ENCODE results near the gene SOX11. TPM values are rescaled to one million over a fixed set of nuclear protein-coding genes. Genes with fewer than 3 reads are reported as not detected.

The SOX11 gene
- total RNA-seq, 1 donor from 2014 or later, result not detected

DNA sequence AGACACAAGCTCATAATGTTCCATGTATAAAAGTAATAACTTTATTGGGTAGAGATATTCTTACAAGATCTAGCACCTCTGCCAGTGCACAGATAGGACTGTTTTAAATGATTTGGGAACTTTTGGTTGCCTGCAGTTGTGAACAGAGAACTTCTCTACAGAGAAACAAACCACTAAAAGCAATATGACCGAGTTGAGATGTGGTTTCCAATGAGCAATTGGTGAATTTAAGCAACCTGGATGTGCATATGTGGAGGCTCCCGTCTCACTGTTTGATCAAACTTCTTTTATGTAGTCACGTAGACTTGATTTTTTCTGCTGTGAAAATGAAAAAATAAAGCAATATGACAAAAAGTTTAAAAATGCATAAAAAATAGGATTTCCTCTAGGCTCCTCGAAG lies 7.8 kb downstream of the SOX11 start:
- Mint-ChIP-seq H3K36me3 (ENCODE audit: low read depth) (no peaks in the 10 kb centered on the region), H3K9me3 (no peaks in the 10 kb centered on the region), H3K4me1 (peaks cover 3% of the 10 kb centered on the region), H3K27me3 (peaks cover 38% of the 10 kb centered on the region), H3K4me3 (no peak overlapping the region), H3K27ac (no peak overlapping the region)
- ATAC-seq (ENCODE audit: low read depth), result no peak
- DNase-seq, result no peak
- intact Hi-C loops (cut with micrococcal nuclease), result no loop called here
- POLR2A ChIA-PET, result no interaction called here
- TF ChIP-seq, protein P1, sequence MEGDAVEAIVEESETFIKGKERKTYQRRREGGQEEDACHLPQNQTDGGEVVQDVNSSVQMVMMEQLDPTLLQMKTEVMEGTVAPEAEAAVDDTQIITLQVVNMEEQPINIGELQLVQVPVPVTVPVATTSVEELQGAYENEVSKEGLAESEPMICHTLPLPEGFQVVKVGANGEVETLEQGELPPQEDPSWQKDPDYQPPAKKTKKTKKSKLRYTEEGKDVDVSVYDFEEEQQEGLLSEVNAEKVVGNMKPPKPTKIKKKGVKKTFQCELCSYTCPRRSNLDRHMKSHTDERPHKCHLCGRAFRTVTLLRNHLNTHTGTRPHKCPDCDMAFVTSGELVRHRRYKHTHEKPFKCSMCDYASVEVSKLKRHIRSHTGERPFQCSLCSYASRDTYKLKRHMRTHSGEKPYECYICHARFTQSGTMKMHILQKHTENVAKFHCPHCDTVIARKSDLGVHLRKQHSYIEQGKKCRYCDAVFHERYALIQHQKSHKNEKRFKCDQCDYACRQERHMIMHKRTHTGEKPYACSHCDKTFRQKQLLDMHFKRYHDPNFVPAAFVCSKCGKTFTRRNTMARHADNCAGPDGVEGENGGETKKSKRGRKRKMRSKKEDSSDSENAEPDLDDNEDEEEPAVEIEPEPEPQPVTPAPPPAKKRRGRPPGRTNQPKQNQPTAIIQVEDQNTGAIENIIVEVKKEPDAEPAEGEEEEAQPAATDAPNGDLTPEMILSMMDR (IDR thresholded peaks at IDR 0.05), result no peak
- CTCF ChIA-PET, result no interaction called here

DNA sequence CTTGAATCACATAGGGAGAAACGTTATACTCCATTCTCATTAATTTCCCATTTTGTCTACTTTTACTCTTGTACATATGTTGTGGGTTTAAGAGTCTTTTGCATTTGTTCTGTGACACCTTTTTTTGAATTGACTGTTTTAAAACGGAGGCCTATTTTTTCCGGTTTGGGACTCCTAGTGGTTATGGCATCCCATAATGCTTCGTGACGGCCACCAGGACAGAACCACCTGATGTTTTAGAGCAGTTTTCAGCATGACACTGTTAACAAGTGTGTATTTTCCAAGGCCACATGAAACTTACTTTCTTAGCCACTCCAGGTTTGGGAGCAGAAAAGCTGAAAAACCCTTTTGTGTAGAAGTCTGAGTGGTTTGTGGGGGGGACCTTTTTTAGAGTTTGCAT lies 8.4 kb downstream of the SOX11 start:
- no peak overlapping the region for H3K4me3 Mint-ChIP-seq
- ATAC-seq (ENCODE audit: low read depth) (no peak), DNase-seq (no peak)
- H3K36me3 Mint-ChIP-seq (ENCODE audit: low read depth), result no peaks in the 10 kb centered on the region
- peaks cover 3% of the 10 kb centered on the region for H3K4me1 Mint-ChIP-seq
- no peak overlapping the region for H3K27ac Mint-ChIP-seq
- H3K27me3 Mint-ChIP-seq, result peaks cover 33% of the 10 kb centered on the region
- TF ChIP-seq, protein P1 (IDR thresholded peaks at IDR 0.05), result no peak
- H3K9me3 Mint-ChIP-seq, result no peaks in the 10 kb centered on the region
- ChIA-PET CTCF (no interaction called here), POLR2A (no interaction called here)
- intact Hi-C loops (cut with micrococcal nuclease), result no loop called here

DNA sequence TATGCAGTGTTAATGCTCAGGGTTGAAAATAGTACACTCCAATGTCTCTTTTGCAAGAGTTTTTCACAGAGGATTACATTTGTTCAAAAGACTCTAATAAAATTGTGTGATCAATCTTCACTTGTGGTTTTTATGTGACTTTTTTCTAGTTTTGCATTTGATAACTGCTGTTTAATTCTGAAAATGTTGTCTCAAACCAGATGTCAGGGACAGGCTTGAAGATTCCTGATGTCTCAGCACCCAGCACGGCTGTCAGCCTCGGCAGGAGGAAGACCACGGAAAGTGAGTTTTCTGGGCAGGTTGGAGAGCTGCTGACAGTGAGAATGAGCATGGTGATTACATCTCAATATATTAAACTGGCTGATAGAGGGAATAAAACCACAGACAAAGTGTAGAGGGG lies 9.1 kb downstream of the SOX11 start:
- intact Hi-C loops (cut with micrococcal nuclease), result no loop called here
- no peaks in the 10 kb centered on the region for H3K9me3 Mint-ChIP-seq
- CTCF ChIA-PET, result no interaction called here
- TF ChIP-seq, protein P1 (IDR thresholded peaks at IDR 0.05), result no peak
- POLR2A ChIA-PET, result no interaction called here
- no peak overlapping the region for H3K4me3 Mint-ChIP-seq
- no peak overlapping the region for H3K27ac Mint-ChIP-seq
- no peaks in the 10 kb centered on the region for H3K4me1 Mint-ChIP-seq
- DNase-seq (no peak), ATAC-seq (ENCODE audit: low read depth) (no peak)
- H3K36me3 Mint-ChIP-seq (ENCODE audit: low read depth), result no peaks in the 10 kb centered on the region
- peaks cover 30% of the 10 kb centered on the region for H3K27me3 Mint-ChIP-seq

DNA sequence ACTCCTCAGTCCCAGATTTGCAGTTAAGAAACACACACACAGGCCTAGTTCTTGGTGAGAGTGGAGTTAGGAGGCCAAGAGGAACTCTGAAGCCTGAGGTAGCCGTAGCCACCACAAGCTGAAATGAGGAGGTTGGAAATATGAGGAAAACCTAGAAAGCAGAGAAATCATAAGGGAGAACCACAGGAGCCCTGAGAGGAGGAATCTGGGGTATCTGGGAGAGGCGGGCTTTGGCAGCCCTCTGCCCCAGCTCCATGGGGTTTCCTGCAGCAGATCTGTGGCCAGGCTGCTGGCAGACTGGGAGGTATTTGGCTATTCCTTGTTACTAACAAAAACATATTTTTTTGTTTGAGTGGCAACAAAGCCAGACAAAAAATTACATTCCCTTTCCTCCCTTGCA lies 11.0 kb downstream of the SOX11 start:
- CTCF ChIA-PET, result no interaction called here
- Mint-ChIP-seq H3K9me3 (no peaks in the 10 kb centered on the region), H3K27ac (no peak overlapping the region), H3K4me3 (no peak overlapping the region), H3K36me3 (ENCODE audit: low read depth) (no peaks in the 10 kb centered on the region), H3K27me3 (peaks cover 21% of the 10 kb centered on the region), H3K4me1 (no peaks in the 10 kb centered on the region)
- TF ChIP-seq, protein P1 (IDR thresholded peaks at IDR 0.05), result no peak
- intact Hi-C loops (cut with micrococcal nuclease), result no loop called here
- ATAC-seq (ENCODE audit: low read depth) (no peak), DNase-seq (no peak)
- POLR2A ChIA-PET, result no interaction called here

DNA sequence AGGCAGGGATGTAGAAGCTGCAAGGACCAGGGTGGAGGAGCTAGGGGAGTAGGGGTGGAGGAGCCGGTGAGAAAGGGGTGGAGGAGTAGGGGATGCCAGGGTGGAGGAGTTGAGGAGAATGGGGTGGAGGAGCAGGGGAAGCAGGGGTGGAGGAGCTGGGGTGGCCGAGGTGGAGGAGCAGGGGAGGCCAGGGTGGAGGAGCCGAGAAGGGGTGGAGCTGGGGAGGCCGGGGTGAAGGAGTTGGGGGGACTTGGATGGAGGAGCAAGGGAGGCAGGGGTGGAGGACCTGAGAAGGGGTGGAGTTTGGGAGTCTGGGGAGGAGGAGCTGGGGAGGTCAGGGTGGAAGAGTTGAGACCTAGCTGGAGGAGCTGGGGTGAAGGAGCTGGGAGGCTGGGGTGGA lies 13.3 kb downstream of the SOX11 start:
- ChIA-PET CTCF (no interaction called here), POLR2A (interaction anchor here (0.5 kb wide), 1 partner anchor 371 kb away, joined by 4 read pairs; no protein-coding TSS in a partner anchor)
- no peak for DNase-seq
- Mint-ChIP-seq H3K9me3 (no peaks in the 10 kb centered on the region), H3K4me1 (no peaks in the 10 kb centered on the region), H3K27ac (no peak overlapping the region), H3K27me3 (peaks cover 9% of the 10 kb centered on the region), H3K4me3 (no peak overlapping the region), H3K36me3 (ENCODE audit: low read depth) (no peaks in the 10 kb centered on the region)
- ATAC-seq (ENCODE audit: low read depth), result no peak
- intact Hi-C loops (cut with micrococcal nuclease), result no loop called here
- TF ChIP-seq, protein P1 (IDR thresholded peaks at IDR 0.05), result no peak
